H1 (cell line): ENCODE measurements around the gene LBR. TPM values are rescaled to one million over a fixed set of nuclear protein-coding genes. Genes with fewer than 3 reads are reported as not detected.

Experiments
- CTCF ChIA-PET: fragments of 300-600 bp; sonication (Branson Sonifier 250); formaldehyde crosslinking; loops from one replicate; lab custom pipeline; 2021; ENCODE audit not compliant: partially characterized antibody; lab: Charles Lee
- POLR2A ChIA-PET: fragments of 300-600 bp; sonication (Branson Sonifier 250); formaldehyde crosslinking; loops from one replicate; lab custom pipeline; 2021; ENCODE audit warnings: inconsistent platforms; ENCODE audit not compliant: partially characterized antibody; lab: Charles Lee
- DNase-seq, 2 experiments: peaks; one replicate each; pipeline versions ENCODE4 v3.0.0 to v3.0.0-alpha.2; 2010 to 2022; ENCODE audit warnings: low spot score in 2 of 2, low read depth in 1 of 2, mixed read lengths in 1 of 2
- FAIRE-seq: peaks from 2 replicates; lab custom pipeline; 2011; peaks lifted over from hg19 to GRCh38; lab: Jason Lieb, UNC
- H2AFZ ChIP-seq: 2 replicates; pipeline ENCODE4 v1.8.1; 2012; ENCODE audit warnings: low read length, inconsistent platforms
- H2AK5ac ChIP-seq: 2 replicates; pipeline ENCODE4 v1.6.1; 2013; ENCODE audit warnings: low read depth, low read length
- H2BK120ac ChIP-seq: replicated peaks from 2 replicates; pipeline ENCODE3; 2013; ENCODE audit warnings: low read depth, low read length, inconsistent platforms
- H2BK12ac ChIP-seq: 2 replicates; pipeline ENCODE4 v1.6.1; 2013; ENCODE audit warnings: low read depth, low read length
- H2BK15ac ChIP-seq: 2 replicates; pipeline ENCODE4 v1.6.1; 2013; ENCODE audit warnings: low read length
- H2BK20ac ChIP-seq: 2 replicates; pipeline ENCODE4 v1.6.1; 2013; ENCODE audit warnings: low read length
- H2BK5ac ChIP-seq: 2 replicates; pipeline ENCODE4 v1.6.1; 2013; ENCODE audit warnings: low read depth, low read length
- H3K14ac ChIP-seq: 2 replicates; pipeline ENCODE4 v1.6.1; 2013; ENCODE audit warnings: inconsistent platforms; ENCODE audit not compliant: insufficient read length
- H3K18ac ChIP-seq: 2 replicates; pipeline ENCODE4 v1.6.1; 2013; ENCODE audit warnings: low read length; ENCODE audit errors: extremely low read depth
- H3K23ac ChIP-seq: 2 replicates; pipeline ENCODE4 v1.6.1; 2013; ENCODE audit warnings: inconsistent platforms; ENCODE audit not compliant: insufficient read length
- H3K23me2 ChIP-seq: 2 replicates; pipeline ENCODE4 v1.6.1; 2013; ENCODE audit warnings: low read depth, low read length
- H3K27ac ChIP-seq: 2 replicates; pipeline ENCODE4 v1.6.1; 2011; ENCODE audit warnings: low read depth, low read length, inconsistent platforms
- H3K27me3 ChIP-seq, 4 experiments: replicated peaks in 1 of 4; 1 replicate in 1 of 4; 2 replicates in 3 of 4; pipeline versions ENCODE4 v1.6.1 to v1.8.1; 2011 to 2013; ENCODE audit warnings: low read length in 3 of 4, mild to moderate bottlenecking in 3 of 4, inconsistent platforms in 2 of 4, mixed read lengths in 2 of 4, moderate library complexity in 1 of 4; ENCODE audit not compliant: control insufficient read depth in 3 of 4, insufficient read depth in 3 of 4; ENCODE audit errors: extremely low read depth in 1 of 4
- H3K36me3 ChIP-seq, 4 experiments: 2 replicates each; pipeline versions ENCODE4 v1.6.1 to v1.8.1; 2011 to 2013; ENCODE audit warnings: mild to moderate bottlenecking in 4 of 4, low read length in 3 of 4, moderate library complexity in 2 of 4, control low read depth in 1 of 4, inconsistent platforms in 1 of 4; ENCODE audit not compliant: insufficient read depth in 4 of 4, control insufficient read depth in 2 of 4
- H3K4ac ChIP-seq: replicated peaks from 2 replicates; pipeline ENCODE3; 2013; ENCODE audit warnings: low read length, low read depth, mixed read lengths, inconsistent platforms; ENCODE audit not compliant: insufficient read length
- H3K4me1 ChIP-seq, 4 experiments: replicated peaks in 1 of 4; 1 replicate in 1 of 4; 2 replicates in 3 of 4; pipeline versions ENCODE4 v1.6.1 to v1.8.1; 2011 to 2013; ENCODE audit warnings: low read length in 3 of 4, inconsistent platforms in 2 of 4, mixed read lengths in 1 of 4; ENCODE audit not compliant: insufficient read depth in 4 of 4, control insufficient read depth in 3 of 4
- H3K4me2 ChIP-seq, 2 experiments: 2 replicates each; pipeline versions ENCODE4 v1.6.1 to v1.8.1; 2011 to 2013; ENCODE audit warnings: low read depth in 2 of 2, low read length in 2 of 2, control low read depth in 1 of 2, inconsistent platforms in 1 of 2, mild to moderate bottlenecking in 1 of 2; ENCODE audit not compliant: insufficient read depth in 1 of 2
- H3K4me3 ChIP-seq, 4 experiments: fragments of 200-600, 300-600 bp in 1 of 4; sonication (generic), shearing (Covaris generic), sonication (Bioruptor Twin) in 1 of 4; 2 replicates each; pipeline versions ENCODE4 v1.5.1 to v1.8.1; 2011 to 2016; ENCODE audit warnings: low read length in 4 of 4, low read depth in 3 of 4, control low read depth in 2 of 4, inconsistent platforms in 2 of 4, mild to moderate bottlenecking in 2 of 4, mixed read lengths in 1 of 4, moderate library complexity in 1 of 4; ENCODE audit not compliant: insufficient read depth in 2 of 4; ENCODE audit errors: extremely low read depth in 1 of 4
- H3K56ac ChIP-seq: replicated peaks from 2 replicates; pipeline ENCODE3; 2013; ENCODE audit warnings: low read depth, mild to moderate bottlenecking, mixed read lengths, low read length, inconsistent platforms; ENCODE audit not compliant: insufficient read length
- H3K79me1 ChIP-seq: 2 replicates; pipeline ENCODE4 v1.6.1; 2013; ENCODE audit warnings: low read depth, low read length, control low read depth
- H3K79me2 ChIP-seq, 2 experiments: 2 replicates each; pipeline versions ENCODE4 v1.6.1 to v1.8.1; 2012 to 2013; ENCODE audit warnings: low read length in 2 of 2, mild to moderate bottlenecking in 2 of 2, inconsistent platforms in 1 of 2; ENCODE audit not compliant: insufficient read depth in 2 of 2, control insufficient read depth in 1 of 2
- H3K9ac ChIP-seq, 4 experiments: replicated peaks in 1 of 4; 1 replicate in 1 of 4; 2 replicates in 3 of 4; pipeline versions ENCODE4 v1.6.1 to v1.8.1; 2011 to 2013; ENCODE audit warnings: low read depth in 3 of 4, low read length in 3 of 4, control low read depth in 2 of 4, mild to moderate bottlenecking in 2 of 4, moderate library complexity in 2 of 4, inconsistent platforms in 1 of 4; ENCODE audit errors: extremely low read depth in 1 of 4
- H3K9me3 ChIP-seq, 2 experiments: 2 replicates each; pipeline versions ENCODE4 v1.6.1 to v1.8.1; 2012 to 2013; ENCODE audit warnings: mild to moderate bottlenecking in 2 of 2, moderate library complexity in 2 of 2, control low read depth in 1 of 2, inconsistent platforms in 1 of 2, low read depth in 1 of 2, low read length in 1 of 2, mixed read lengths in 1 of 2; ENCODE audit not compliant: insufficient read depth in 2 of 2
- H4K20me1 ChIP-seq, 2 experiments: replicated peaks in 1 of 2; 2 replicates each; pipeline versions ENCODE3 to v1.8.1; 2011 to 2013; ENCODE audit warnings: inconsistent platforms in 2 of 2, low read length in 2 of 2, mild to moderate bottlenecking in 1 of 2; ENCODE audit not compliant: insufficient read depth in 2 of 2, control insufficient read depth in 1 of 2
- H4K5ac ChIP-seq: 2 replicates; pipeline ENCODE4 v1.6.1; 2013; ENCODE audit warnings: low read length, low read depth, mixed read lengths, inconsistent platforms; ENCODE audit not compliant: insufficient read length
- H4K8ac ChIP-seq: 2 replicates; pipeline ENCODE4 v1.8.0; 2013; ENCODE audit warnings: mild to moderate bottlenecking, moderate library complexity, low read length, inconsistent platforms; ENCODE audit not compliant: insufficient read depth; ENCODE audit errors: extremely low read depth
- H4K91ac ChIP-seq: replicated peaks from 2 replicates; pipeline ENCODE3; 2013; ENCODE audit warnings: low read length, mixed read lengths, inconsistent platforms; ENCODE audit not compliant: insufficient read length
- HDAC6 ChIP-seq: IDR thresholded peaks from one replicate; pipeline ENCODE4 v1.7.1; 2012; ENCODE audit warnings: low read depth, mild to moderate bottlenecking, inconsistent platforms, low read length, moderate library complexity
- POU5F1 ChIP-seq: IDR thresholded peaks from 2 replicates; pipeline ENCODE4 v1.6.1; 2011; ENCODE audit warnings: low read depth, mild to moderate bottlenecking, low read length, moderate library complexity
- RXRA ChIP-seq: IDR thresholded peaks from 2 replicates; pipeline ENCODE4 v1.6.1; 2011; ENCODE audit warnings: low read depth, mild to moderate bottlenecking, low read length, moderate library complexity; ENCODE audit not compliant: insufficient read depth
- SP2 ChIP-seq: IDR thresholded peaks from 2 replicates; pipeline ENCODE4 v1.6.1; 2012; ENCODE audit warnings: mild to moderate bottlenecking, low read length, inconsistent platforms
- SUZ12 ChIP-seq: fragments of 200-600 bp; sonication (generic); IDR thresholded peaks from 2 replicates; pipeline ENCODE4 v1.6.1; 2012; ENCODE audit warnings: mild to moderate bottlenecking, inconsistent platforms, low read length, moderate library complexity, mixed read lengths
- TEAD4 ChIP-seq: IDR thresholded peaks from 2 replicates; pipeline ENCODE4 v1.6.1; 2012; ENCODE audit warnings: low read depth, low read length, inconsistent platforms, mixed read lengths
- WGBS, 2 experiments: shearing (Covaris generic) in 1 of 2; methylation state at CpG; one replicate each; pipeline versions ENCODE4 v1.1.6 to v1.1.7; 2013 to 2015; ENCODE audit warnings: low lambda C conversion rate in 2 of 2, mixed read lengths in 2 of 2, inconsistent platforms in 1 of 2, low coverage in 1 of 2, missing lambda C conversion rate in 1 of 2; ENCODE audit not compliant: insufficient replicate concordance in 2 of 2, insufficient coverage in 1 of 2, insufficient read length in 1 of 2; ENCODE audit errors: extremely low coverage in 1 of 2, missing lambda C conversion rate in 1 of 2; 5-methylcytosine and 5-hydroxymethylcytosine counted together
- polyA plus RNA-seq, 7 experiments: library from polyadenylated mRNA; depleted of rRNA in 3 of 7; stranded (reverse) in 5 of 7; unstranded in 2 of 7; fragments of >200 nt in 5 of 7; fragments of 200-250 nt in 2 of 7; gene quantifications; 1 replicate in 5 of 7; 2 replicates in 1 of 7; 4 replicates in 1 of 7; pipeline versions ENCODE4 v1.2.1 to v1.2.3, GENCODE V29; 2011 to 2013; ENCODE audit warnings: missing spikeins in 2 of 7, mixed read lengths in 2 of 7
- total RNA-seq: library from RNA; stranded (reverse); fragmentation: NEBNext Ultra II Directional; extraction: Animal tissue kit (Norgen Biotek cat#: 25700); gene quantifications from 2 replicates; pipeline ENCODE4 v1.2.1, GENCODE V29; 2021
- TF ChIP-seq, protein P1 (sequence below): IDR thresholded peaks from 2 replicates; pipeline ENCODE4 v1.6.1; 2011; ENCODE audit warnings: low read length, improper control_type of control experiment
- TF ChIP-seq, protein P2 (sequence below): IDR thresholded peaks from 2 replicates; pipeline ENCODE4 v1.6.1; 2012; ENCODE audit warnings: inconsistent platforms
- TF ChIP-seq, protein P3 (sequence below): IDR thresholded peaks from 2 replicates; pipeline ENCODE4 v1.6.1; 2012; ENCODE audit warnings: low read length, inconsistent platforms

Gene LBR
- total and polyA plus RNA-seq, 2 of the 8 experiments (the other 6 are each of a cell fraction or from before 2014, with no cell fraction given): 32.1 to 89.8 TPM

DNA sequence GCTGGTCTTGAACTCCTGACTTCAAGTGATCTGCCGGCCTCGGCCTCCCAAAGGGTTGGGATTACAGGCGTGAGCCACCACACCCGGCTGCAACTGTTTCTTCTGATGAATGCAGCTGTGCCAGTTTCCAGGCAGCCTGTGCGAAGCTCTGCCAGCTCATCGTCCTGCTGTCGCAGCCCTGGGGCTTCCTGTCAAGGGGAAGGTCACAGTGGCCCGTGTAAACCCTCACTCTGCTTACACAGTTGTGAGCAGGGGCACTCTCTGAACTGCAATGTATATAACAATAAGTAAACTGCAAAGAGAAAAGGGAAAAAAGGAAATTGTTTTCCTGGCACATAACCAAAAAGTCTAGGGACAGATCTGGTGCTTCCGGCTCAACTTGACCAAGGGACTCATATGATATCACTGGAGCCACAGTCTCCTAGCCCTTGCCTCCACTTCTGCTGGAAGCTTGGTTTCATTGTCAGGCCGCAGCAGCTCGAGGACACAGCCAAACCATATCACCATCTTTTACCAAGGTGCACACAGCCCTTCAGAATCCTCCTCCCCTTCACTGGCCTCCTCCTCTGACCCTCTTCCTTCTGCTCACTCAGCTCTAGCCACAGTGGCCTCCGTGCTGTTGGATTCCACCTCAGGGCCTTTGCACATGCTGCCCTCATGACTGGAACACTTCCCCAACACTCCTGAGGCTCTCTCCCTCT lies 22.8 kb upstream of the LBR start:
- H2BK120ac ChIP-seq: no peak overlapping the region
- no peak overlapping the region for H4K8ac ChIP-seq
- no peak overlapping the region for H4K5ac ChIP-seq
- H3K14ac ChIP-seq: no peak overlapping the region
- FAIRE-seq: no peak
- H2AK5ac ChIP-seq: no peak overlapping the region
- H3K23me2 ChIP-seq: no peaks in the 10 kb centered on the region
- no peak overlapping the region for H2BK15ac ChIP-seq
- H2AFZ ChIP-seq: no peak overlapping the region
- H3K36me3 ChIP-seq: no peaks in the 10 kb centered on the region
- DNase-seq: no peak
- CTCF ChIA-PET: interaction anchor here (0.6 to 2.0 kb wide), 11 partner anchors 9 to 763 kb away, joined by 3 to 7 read pairs (median 3); no protein-coding TSS in a partner anchor
- no peaks in the 10 kb centered on the region for H4K20me1 ChIP-seq
- POLR2A ChIA-PET: interaction anchor here (1.1 kb wide), 1 partner anchor 139 kb away, joined by 3 read pairs; no protein-coding TSS in a partner anchor
- H3K4me1 ChIP-seq: peaks cover 0 to 13% (median 6%) of the 10 kb centered on the region in 4 experiments; a peak in 4 of 7 replicates
- H3K23ac ChIP-seq: no peak overlapping the region
- no peaks in the 10 kb centered on the region for H3K9me3 ChIP-seq
- no peak overlapping the region for H3K4me3 ChIP-seq
- no peaks in the 10 kb centered on the region; a peak in 1 of 7 replicates for H3K27me3 ChIP-seq
- no peak overlapping the region for H2BK20ac ChIP-seq
- H4K91ac ChIP-seq: no peak overlapping the region
- no peak overlapping the region for H2BK12ac ChIP-seq
- no peak overlapping the region for H3K18ac ChIP-seq
- no peak overlapping the region for H3K56ac ChIP-seq
- H3K27ac ChIP-seq: no peak overlapping the region
- H3K79me1 ChIP-seq: no peaks in the 10 kb centered on the region
- no peak overlapping the region for H3K4ac ChIP-seq
- H3K4me2 ChIP-seq: no peak overlapping the region
- no peaks in the 10 kb centered on the region for H3K79me2 ChIP-seq
- no peak overlapping the region for H3K9ac ChIP-seq
- WGBS, 2 experiments: 90% methylated on average over 12 of the region's 12 CpGs; no CpG with 5 or more reads in 1 of the 2 experiments
- H2BK5ac ChIP-seq: no peak overlapping the region
- TF ChIP-seq SUZ12 (no peak), RXRA (no peak), HDAC6 (no peak), TEAD4 (no peak), POU5F1 (no peak), SP2 (no peak)
- TF ChIP-seq, protein P1, sequence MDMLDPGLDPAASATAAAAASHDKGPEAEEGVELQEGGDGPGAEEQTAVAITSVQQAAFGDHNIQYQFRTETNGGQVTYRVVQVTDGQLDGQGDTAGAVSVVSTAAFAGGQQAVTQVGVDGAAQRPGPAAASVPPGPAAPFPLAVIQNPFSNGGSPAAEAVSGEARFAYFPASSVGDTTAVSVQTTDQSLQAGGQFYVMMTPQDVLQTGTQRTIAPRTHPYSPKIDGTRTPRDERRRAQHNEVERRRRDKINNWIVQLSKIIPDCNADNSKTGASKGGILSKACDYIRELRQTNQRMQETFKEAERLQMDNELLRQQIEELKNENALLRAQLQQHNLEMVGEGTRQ: no peak
- TF ChIP-seq, protein P2, sequence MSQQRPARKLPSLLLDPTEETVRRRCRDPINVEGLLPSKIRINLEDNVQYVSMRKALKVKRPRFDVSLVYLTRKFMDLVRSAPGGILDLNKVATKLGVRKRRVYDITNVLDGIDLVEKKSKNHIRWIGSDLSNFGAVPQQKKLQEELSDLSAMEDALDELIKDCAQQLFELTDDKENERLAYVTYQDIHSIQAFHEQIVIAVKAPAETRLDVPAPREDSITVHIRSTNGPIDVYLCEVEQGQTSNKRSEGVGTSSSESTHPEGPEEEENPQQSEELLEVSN: no peak
- TF ChIP-seq, protein P3, sequence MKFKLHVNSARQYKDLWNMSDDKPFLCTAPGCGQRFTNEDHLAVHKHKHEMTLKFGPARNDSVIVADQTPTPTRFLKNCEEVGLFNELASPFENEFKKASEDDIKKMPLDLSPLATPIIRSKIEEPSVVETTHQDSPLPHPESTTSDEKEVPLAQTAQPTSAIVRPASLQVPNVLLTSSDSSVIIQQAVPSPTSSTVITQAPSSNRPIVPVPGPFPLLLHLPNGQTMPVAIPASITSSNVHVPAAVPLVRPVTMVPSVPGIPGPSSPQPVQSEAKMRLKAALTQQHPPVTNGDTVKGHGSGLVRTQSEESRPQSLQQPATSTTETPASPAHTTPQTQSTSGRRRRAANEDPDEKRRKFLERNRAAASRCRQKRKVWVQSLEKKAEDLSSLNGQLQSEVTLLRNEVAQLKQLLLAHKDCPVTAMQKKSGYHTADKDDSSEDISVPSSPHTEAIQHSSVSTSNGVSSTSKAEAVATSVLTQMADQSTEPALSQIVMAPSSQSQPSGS: no peak
